HG03520 (cell line): ENCODE data around the gene RALGPS1.

Source experiments
- ATAC-seq: cut with Tn5 transposase; IDR thresholded peaks from one replicate; pipeline ENCODE4 v1.9.1; 2021; ENCODE audit warnings: mild to moderate bottlenecking, moderate library complexity; ENCODE audit not compliant: unreplicated experiment

Gene RALGPS1

DNA sequence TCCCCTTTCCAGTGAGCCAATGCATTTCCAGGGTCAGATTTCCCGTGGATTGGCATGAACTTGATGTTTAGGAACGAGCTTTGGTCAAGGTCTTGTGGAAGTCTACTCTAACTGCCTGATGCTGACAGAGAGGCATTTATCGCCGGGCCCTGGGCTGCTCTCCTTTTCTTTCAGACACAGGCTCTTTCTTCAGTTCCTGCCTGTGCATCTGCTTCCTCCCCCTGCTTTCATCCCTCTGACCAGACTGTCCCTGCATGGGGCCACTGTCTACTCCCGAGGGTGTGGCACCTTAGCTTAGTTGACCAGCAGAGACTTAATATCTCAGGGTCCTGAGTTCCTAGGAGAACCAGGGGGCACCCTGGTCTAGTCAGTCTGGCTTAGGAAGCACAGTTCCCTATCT is 41.2 kb downstream of the RALGPS1 start:
- no peak for ATAC-seq

- ATAC-seq, result no peak
These were observed 42.5 kb downstream of the RALGPS1 start for GRCh38 chr9:126956917-126957686.

DNA sequence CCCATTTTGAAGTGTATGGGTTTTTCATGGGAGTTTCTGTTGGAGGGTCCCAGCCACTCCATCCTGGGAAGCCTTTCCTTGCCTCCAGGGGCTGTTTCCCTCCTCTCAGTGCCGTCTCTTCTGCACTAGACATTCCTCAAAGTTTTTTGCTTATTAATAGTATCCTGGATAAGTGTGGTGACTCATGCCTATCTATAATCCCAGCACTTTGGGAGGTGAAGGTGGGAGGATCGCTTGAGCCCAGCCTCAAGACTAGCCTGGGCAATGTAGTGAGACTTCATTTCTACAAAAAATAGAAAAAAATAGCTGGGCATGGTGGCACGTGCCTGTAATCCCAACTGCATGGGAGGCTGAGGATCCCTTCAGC is 43.1 kb downstream of the RALGPS1 start:
- no peak for ATAC-seq

DNA sequence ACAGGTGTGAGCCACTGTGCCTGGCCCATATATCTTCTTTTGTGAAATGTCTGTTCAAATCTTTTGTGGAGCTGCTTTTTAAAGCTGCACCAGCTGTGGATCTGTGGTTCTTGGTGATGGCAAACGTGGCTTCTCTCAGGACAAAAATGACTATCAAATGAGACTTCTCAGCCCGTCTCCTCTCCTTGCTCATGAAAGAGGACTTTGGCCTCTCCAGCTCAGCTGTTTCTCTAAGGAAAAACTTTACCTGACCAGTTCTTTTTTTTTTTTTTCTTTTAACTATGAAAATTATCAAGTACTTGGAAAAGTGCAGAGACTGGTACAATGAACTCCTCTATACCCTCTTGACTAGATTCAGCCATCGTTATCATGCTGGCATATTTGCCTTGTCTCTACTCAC is 44.8 kb downstream of the RALGPS1 start:
- ATAC-seq, result no peak

- ATAC-seq, result no peak
These were observed 45.3 kb downstream of the RALGPS1 start for GRCh38 chr9:126959917-126960316.

- no peak for ATAC-seq
These were observed 47.8 kb downstream of the RALGPS1 start for GRCh38 chr9:126962336-126962735.

- ATAC-seq, result no peak
These were observed 50.5 kb downstream of the RALGPS1 start for GRCh38 chr9:126965077-126965476.

DNA sequence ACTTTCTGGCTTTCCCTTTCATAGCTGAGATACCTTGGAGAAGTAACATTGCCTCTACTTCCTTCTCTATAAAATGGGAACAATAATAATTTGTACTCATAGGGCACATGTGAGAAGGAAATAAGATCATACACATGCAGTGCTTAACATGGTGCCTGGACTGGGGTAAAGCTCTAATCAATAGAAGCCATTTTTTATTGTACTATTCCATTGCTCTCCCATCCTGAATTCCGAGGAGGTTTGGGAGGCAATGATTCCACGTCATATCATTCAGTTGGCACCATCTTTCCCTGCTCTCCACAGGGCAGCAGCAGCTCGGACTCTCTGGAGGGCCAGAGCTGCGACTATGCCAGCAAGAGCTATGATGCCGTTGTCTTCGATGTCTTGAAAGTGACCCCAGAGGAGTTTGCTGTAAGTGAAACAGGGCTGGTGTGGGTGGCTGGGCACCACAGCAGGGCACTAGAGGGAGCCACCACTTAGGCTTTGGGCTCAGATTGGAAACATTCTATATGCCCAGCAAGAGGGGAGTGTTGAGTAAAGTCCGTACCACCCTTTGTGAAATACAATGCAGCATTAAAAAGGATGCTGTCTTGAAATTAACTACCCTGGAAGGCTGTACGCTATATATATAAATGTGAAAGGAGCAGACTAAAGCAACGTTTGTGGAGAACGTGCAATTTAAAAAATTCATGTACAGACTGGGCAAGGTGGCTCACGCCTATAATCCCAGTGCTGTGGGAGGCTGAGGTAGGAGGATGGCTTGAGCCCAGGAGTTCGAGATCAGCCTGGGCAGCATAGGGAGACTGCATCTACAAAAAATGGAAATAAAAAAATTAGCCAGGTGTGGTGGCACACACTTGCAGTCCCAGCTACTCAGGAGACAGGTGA is 51.2 kb downstream of the RALGPS1 start:
- ATAC-seq, result no peak

- ATAC-seq, result no peak
These were observed 56.7 kb downstream of the RALGPS1 start for GRCh38 chr9:126971261-126971660.

DNA sequence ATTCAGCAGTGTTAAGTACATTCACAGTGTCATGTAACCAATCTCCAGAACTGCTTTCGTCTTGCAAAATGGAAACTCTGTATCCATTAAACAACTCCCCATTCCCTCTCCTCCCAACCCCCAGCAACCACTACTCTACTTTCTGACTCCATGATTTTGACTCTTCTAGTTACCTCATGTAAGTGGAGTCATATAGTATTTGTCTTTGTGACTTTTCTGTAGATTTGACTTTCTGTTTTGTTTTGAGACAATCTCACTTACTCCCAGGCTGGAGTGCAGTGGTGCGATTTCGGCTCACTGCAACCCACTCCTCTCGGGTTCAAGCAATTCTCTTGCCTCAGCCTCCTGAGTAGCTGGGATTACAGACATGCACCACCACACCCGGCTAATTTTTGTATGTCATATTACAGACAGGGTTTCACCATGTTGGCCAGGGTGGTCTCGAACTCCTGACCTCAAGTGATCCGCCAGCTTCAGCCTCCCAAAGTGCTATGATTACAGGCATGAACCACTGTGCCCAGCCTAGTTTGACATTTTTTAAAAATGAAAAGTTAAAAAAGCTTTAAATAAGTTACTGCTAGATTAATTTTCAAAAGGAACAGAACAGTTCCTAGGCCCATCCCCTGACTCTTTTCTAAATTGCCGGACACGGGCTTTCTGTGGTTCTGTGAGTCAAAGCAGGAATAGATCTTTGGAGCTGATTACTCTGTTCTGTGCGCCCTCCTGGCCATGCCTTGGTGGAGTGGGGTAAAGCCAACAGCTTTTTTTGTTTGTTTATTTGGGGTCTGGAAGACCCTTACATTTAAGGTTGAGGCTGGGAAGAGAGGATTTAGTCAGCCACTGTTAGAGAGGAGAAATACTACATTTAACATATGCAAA is 59.3 kb downstream of the RALGPS1 start:
- no peak for ATAC-seq

DNA sequence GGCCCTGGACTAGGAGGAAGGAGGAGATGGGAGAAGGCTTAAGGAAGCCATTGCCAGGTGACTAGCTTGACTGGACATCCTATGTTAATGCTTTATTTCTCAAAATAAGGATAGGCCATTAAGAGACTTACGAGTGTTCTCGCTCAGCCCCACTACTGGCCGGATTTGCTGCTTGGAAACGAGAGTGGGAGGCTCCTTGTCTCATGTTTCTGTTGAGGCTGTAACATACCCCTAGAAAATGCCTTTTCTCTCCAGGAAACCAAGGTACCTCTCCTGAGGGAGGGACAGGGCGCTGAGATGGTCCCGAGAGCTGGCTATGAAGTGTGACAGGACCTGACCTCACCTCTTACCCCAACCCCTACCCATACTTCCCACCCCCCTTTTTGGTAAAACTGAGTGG is 60.0 kb downstream of the RALGPS1 start:
- no peak for ATAC-seq

GRCh38 chr9:126975327-126976220 is 61.0 kb downstream of the RALGPS1 start:
- ATAC-seq, result no peak

DNA sequence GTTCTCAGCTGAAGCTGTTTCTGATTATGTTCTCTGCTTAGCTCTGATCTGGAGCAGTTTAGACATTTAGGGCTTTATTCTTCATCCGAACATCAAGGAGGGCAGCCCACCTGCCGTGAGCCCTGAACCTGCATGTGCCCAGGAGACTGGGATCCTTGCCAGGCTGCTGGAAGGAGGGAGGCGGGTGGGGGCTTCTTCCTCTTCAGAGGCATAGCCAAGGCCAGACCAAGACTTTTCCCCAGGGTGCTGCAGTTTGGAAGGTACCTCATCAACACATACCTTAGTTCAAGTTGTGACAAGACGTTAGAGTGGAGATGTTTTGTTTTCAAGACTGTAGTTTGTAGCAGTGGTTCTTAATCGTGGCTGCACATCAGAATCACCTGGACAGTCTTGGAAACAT is 64.9 kb downstream of the RALGPS1 start:
- ATAC-seq, result no peak

GRCh38 chr9:126980231-126980630 is 65.6 kb downstream of the RALGPS1 start:
- no peak for ATAC-seq

GRCh38 chr9:126981218-126981617 is 66.6 kb downstream of the RALGPS1 start:
- ATAC-seq, result no peak

DNA sequence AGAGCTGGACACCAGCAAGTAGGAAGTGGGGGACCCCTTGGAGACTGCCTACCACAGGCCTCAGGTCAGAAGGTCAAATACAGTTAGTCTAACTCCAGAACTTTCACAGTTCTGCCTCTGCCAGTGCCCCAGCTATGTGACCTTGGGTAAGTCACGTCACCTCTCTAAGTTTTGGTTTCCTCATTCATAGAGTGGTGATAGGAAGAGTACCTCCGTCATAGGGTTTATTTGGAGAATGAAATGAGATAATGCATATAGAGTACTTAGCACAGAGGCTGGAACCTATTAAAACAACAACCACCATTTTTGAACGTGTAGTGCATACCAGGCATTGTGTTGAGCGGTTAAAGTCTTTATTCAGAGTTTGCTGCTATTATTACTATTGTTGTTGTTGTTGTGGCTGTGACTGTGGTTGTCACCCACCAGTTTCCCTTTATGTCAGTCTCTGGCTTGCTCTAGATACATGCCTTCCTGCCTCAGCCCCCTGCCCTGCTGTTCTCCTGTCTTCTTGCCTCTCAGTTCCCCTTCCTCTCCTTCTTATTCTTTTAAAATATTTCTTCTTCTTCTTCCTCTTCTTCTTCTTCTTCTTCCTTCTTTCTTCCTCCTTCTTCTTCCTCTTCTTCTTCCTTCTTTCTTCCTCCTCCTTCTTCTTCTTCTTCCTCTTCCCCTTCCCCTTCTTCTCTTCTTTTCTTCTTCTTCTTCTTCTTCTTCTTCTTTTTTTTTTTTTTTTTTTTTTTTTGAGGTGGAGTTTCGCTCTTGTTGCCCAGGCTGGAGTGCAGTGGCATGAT is 67.8 kb downstream of the RALGPS1 start:
- ATAC-seq, result no peak

DNA sequence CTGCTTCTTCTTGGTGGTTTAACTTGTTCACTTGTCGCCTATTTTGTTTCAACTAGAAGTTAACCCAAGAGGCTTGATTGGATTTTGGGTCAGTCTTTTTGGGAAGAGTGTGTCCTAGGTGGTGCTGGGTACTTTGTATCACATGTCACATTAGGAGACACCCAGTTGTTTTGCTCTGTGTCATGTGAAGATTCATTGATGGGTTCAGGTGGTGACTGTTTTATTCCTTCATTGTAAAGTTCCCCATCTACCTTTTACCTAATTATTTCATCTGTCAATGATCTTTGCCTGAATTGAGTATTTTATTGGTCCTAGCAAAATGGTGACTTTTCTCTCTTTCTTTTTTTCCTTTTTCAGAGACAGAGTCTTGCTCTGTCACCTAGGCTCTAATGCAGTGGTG is 69.2 kb downstream of the RALGPS1 start:
- no peak for ATAC-seq

GRCh38 chr9:126984969-126985368 is 70.4 kb downstream of the RALGPS1 start:
- ATAC-seq, result no peak

DNA sequence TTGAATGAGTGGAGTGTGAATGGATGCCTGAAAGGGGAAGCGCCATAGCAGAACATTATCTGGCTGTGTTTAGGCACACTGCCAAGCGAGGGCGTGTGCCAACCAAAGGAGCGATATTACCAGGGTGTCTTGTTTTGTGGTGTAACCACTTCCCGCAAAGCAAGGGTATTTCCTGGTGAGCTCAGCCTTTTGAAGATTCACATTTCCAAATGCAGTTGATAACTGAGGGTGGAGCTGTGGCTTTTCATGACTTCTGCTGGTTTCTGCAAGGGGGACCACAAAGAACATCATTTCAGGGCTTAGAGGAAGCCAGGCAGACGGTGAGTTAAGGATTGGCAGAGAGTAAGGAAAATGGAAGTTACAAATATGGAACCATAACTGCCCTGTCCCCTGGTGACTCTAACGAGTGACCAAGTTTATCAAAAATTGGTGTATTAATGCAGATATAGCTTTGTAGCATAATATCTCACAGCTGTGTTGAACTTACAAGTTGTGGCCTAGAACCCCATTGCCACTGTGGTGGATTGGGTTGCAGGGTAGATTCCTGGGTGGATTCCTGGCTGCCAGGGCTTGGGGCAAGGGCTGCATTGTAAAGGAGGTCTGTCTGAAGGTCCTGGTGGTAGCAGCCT is 71.4 kb downstream of the RALGPS1 start:
- no peak for ATAC-seq
